ENCODE results near the gene STPG3. TPM values are rescaled to one million over a fixed set of nuclear protein-coding genes. Genes with fewer than 3 reads are reported as not detected.
A peak's percentile ranks its signal among the peaks of the same experiment; 100 is the strongest.
"Not testable (repeated sequence)": the region's sequence is repeated elsewhere in the genome, so short reads cannot be mapped to it uniquely, and the experiment has no call there.

Gene STPG3
- total RNA-seq, 6 experiments from 2014 or later: not detected

DNA sequence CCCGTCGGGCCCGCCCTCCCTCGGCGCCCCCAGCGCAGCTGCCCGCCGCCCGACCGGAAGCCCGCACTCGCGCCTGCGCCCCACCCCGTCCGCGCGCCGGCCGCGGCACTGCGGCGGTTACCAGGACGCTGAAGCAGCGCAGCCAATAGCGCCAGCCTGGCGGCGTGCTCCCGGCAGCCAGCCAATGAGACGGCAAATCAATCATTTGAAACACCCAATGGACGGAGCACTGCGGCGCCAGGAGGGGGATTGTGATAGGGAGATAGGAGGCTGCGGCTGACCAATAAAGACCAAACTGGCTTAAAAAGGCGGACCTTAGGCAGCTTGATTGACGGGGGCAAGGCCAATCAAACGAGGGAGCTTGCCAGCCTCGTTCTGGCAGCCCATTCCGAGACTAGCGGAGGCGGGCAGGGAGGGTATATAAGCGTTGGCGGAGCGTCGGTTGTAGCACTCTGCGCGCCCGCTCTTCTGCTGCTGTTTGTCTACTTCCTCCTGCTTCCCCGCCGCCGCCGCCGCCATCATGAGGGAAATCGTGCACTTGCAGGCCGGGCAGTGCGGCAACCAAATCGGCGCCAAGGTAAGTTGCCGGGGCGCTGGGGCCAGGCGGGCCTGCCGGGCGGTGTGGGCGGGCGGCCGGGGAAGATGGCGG, 10.1 kb upstream of the STPG3 start, which contains the start of gene TUBB4B:
Gene TUBB4B (plus strand): TSS at position 447 of the 649 bp plus-strand sequence. CDS start 74 bp downstream, at position 521.
- Mint-ChIP-seq H3K4me1 (ENCODE audit: low read depth) (peaks cover 31% of the 10 kb centered on the region), H3K27me3 (ENCODE audit: insufficient read depth) (peaks cover 21% of the 10 kb centered on the region), H3K36me3 (ENCODE audit: low read depth) (peaks cover 21% of the 10 kb centered on the region), H3K4me3 (peak within 1 kb of the TSS; percentile 94), H3K9me3 (peaks cover 11% of the 10 kb centered on the region), H3K27ac (peak within 1 kb of the TSS; percentile 93)
- peak; percentile 100 for DNase-seq
- TF ChIP-seq, protein P1, sequence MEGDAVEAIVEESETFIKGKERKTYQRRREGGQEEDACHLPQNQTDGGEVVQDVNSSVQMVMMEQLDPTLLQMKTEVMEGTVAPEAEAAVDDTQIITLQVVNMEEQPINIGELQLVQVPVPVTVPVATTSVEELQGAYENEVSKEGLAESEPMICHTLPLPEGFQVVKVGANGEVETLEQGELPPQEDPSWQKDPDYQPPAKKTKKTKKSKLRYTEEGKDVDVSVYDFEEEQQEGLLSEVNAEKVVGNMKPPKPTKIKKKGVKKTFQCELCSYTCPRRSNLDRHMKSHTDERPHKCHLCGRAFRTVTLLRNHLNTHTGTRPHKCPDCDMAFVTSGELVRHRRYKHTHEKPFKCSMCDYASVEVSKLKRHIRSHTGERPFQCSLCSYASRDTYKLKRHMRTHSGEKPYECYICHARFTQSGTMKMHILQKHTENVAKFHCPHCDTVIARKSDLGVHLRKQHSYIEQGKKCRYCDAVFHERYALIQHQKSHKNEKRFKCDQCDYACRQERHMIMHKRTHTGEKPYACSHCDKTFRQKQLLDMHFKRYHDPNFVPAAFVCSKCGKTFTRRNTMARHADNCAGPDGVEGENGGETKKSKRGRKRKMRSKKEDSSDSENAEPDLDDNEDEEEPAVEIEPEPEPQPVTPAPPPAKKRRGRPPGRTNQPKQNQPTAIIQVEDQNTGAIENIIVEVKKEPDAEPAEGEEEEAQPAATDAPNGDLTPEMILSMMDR (IDR thresholded peaks at IDR 0.05): no peak

DNA sequence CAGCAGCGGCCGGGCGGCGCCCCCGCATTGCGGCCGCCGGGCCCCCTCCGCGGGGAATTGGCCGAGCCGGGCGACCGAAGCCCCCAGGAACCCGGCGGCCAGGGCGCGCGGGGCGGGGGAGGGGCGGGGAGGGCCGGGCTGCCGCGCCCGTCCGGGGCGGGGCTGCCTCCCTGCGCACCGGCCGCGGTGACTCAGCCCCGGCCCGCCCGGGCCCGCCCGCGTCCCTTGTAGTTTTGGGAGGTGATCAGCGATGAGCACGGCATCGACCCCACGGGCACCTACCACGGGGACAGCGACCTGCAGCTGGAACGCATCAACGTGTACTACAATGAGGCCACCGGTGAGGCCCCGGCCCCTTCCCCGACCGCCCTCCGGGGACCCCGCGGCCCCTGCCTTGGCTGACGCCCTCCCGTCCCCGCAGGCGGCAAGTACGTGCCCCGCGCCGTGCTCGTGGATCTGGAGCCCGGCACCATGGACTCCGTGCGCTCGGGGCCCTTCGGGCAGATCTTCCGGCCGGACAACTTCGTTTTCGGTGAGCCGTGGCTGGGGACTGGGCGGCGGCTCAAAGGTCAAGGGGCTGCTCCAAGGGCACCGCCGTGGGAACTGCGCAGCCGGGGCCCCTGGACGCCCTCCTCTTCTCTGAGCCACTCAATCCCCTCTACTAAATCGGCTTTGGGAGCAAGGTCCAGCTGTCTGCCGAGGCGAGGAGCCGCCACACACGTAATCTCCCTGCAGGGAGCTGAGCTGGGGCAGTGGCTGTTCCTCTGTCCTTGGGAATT, 9.4 kb upstream of the STPG3 start:
- Mint-ChIP-seq H3K9me3 (peaks cover 11% of the 10 kb centered on the region), H3K4me1 (ENCODE audit: low read depth) (peaks cover 31% of the 10 kb centered on the region), H3K27me3 (ENCODE audit: insufficient read depth) (peaks cover 21% of the 10 kb centered on the region), H3K36me3 (ENCODE audit: low read depth) (peaks cover 21% of the 10 kb centered on the region), H3K4me3 (peak overlapping the region; percentile 94), H3K27ac (peak overlapping the region; percentile 89)
- DNase-seq: peak; percentile 28
- TF ChIP-seq, protein P1 (IDR thresholded peaks at IDR 0.05): no peak

DNA sequence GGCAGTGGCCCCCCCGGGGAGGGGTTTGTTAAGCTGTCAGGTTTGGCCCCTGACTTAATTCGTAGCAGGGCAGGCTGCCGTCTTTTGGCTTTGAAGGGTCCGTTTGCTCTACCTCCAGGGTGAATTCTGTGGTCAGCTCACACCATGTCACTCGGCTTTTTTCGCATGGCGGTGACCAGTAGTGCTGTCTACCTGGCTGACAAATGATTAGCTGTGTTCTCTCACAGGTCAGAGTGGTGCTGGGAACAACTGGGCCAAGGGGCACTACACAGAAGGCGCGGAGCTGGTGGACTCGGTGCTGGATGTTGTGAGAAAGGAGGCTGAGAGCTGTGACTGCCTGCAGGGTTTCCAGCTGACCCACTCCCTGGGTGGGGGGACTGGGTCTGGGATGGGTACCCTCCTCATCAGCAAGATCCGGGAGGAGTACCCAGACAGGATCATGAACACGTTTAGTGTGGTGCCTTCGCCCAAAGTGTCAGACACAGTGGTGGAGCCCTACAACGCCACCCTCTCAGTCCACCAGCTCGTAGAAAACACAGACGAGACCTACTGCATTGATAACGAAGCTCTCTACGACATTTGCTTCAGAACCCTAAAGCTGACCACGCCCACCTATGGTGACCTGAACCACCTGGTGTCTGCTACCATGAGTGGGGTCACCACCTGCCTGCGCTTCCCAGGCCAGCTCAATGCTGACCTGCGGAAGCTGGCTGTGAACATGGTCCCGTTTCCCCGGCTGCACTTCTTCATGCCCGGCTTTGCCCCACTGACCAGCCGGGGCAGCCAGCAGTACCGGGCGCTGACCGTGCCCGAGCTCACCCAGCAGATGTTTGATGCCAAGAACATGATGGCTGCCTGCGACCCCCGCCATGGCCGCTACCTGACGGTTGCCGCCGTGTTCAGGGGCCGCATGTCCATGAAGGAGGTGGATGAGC, 8.6 kb upstream of the STPG3 start:
- peaks cover 24% of the 10 kb centered on the region for H3K27me3 Mint-ChIP-seq (ENCODE audit: insufficient read depth)
- H3K36me3 Mint-ChIP-seq (ENCODE audit: low read depth): peaks cover 21% of the 10 kb centered on the region
- TF ChIP-seq, protein P1 (IDR thresholded peaks at IDR 0.05): no peak
- H3K27ac Mint-ChIP-seq: peak overlapping the region; percentile 89
- peak overlapping the region; percentile 94 for H3K4me3 Mint-ChIP-seq
- peaks cover 11% of the 10 kb centered on the region for H3K9me3 Mint-ChIP-seq
- DNase-seq: no peak
- peaks cover 31% of the 10 kb centered on the region for H3K4me1 Mint-ChIP-seq (ENCODE audit: low read depth)

DNA sequence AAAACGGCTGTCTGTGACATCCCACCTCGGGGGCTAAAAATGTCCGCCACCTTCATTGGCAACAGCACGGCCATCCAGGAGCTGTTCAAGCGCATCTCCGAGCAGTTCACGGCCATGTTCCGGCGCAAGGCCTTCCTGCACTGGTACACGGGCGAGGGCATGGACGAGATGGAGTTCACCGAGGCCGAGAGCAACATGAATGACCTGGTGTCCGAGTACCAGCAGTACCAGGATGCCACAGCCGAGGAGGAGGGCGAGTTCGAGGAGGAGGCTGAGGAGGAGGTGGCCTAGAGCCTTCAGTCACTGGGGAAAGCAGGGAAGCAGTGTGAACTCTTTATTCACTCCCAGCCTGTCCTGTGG, 7.8 kb upstream of the STPG3 start:
- Mint-ChIP-seq H3K9me3 (peaks cover 11% of the 10 kb centered on the region), H3K36me3 (ENCODE audit: low read depth) (peaks cover 21% of the 10 kb centered on the region), H3K27ac (peak overlapping the region; percentile 52), H3K27me3 (ENCODE audit: insufficient read depth) (peaks cover 24% of the 10 kb centered on the region), H3K4me1 (ENCODE audit: low read depth) (peaks cover 31% of the 10 kb centered on the region), H3K4me3 (peak overlapping the region; percentile 94)
- not testable (repeated sequence) for DNase-seq

DNA sequence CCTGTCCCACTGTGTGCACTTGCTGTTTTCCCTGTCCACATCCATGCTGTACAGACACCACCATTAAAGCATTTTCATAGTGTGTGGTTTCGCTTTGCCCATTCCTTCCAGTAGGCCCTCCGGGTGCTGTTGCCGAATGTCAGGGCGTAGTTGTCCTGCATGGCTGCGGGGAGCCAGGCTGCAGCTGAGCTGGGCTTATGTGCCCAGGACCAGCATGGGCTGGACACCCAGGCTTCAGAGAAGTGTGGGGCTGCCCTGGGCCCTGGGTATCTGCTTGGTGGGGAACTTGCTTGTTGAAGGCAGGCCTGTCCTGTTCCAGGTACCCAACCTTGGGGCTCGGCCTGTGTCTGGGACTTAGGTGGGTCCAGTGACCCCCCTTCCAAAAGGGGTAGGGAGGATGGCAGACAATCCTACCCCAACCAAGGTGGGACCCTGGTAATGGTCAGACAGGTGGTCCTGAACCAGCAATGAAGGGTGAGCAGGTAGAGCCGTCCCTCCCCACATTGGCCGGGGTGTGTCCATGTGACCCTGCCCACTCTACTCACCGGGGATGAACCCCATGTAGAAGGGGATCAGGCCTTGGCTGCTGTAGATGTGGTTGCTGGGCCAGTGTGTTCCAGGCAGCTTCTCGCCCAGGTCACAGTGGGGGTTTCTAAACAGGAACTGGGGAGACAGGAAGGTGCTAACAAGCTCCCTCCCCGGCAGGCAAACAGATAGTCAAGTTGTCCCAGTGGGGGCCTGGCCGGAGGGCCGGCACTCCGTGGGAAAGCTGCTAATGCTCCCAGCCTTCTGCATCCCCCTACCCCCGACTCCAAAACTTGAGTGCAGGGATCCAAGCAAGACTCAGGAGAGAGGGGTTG, 7.2 kb upstream of the STPG3 start:
- Mint-ChIP-seq H3K27me3 (ENCODE audit: insufficient read depth) (peaks cover 24% of the 10 kb centered on the region), H3K9me3 (peaks cover 11% of the 10 kb centered on the region), H3K4me3 (peak overlapping the region; percentile 94), H3K36me3 (ENCODE audit: low read depth) (peaks cover 21% of the 10 kb centered on the region), H3K4me1 (ENCODE audit: low read depth) (peaks cover 29% of the 10 kb centered on the region), H3K27ac (peak overlapping the region; percentile 52)
- peak; percentile 34 for DNase-seq
- TF ChIP-seq, protein P1 (IDR thresholded peaks at IDR 0.05): peak; percentile 49
